ENCODE results near the gene FBLN5.

The FBLN5 gene

GRCh38 chr14:91956616-91957015, 9.1 kb upstream of the FBLN5 start:
- Histone ChIP-seq H3K4me3 (ENCODE audit: low read length) (no peak overlapping the region), H3K4ac (ENCODE audit: low read depth, low read length) (no peak overlapping the region), H2BK15ac (replicated peaks; ENCODE audit: low read depth) (no peak overlapping the region), H2BK5ac (ENCODE audit: low read length) (no peak overlapping the region), H3K36me3 (ENCODE audit: control insufficient read depth, insufficient read depth, low read length) (no peaks in the 10 kb centered on the region), H3K27me3 (ENCODE audit: insufficient read depth, low read length, poor library complexity) (no peaks in the 10 kb centered on the region), H3K4me1 (ENCODE audit: control insufficient read depth, low read depth, low read length) (no peaks in the 10 kb centered on the region), H3K79me1 (ENCODE audit: low read length) (no peaks in the 10 kb centered on the region), H4K8ac (ENCODE audit: low read depth, low read length) (no peak overlapping the region), H3K79me2 (ENCODE audit: control insufficient read depth, insufficient read depth, low read length) (no peaks in the 10 kb centered on the region), H2AK5ac (ENCODE audit: low read length) (no peak overlapping the region), H2BK120ac (ENCODE audit: low read depth, low read length) (no peak overlapping the region), H4K5ac (ENCODE audit: low read length) (no peak overlapping the region), H3K27ac (ENCODE audit: low read depth, low read length) (no peak overlapping the region), H3K18ac (ENCODE audit: low read length) (no peak overlapping the region), H3K4me2 (ENCODE audit: low read length) (no peak overlapping the region), H3K9ac (ENCODE audit: low read length) (no peak overlapping the region), H3K23ac (ENCODE audit: low read length) (no peak overlapping the region), H3K56ac (ENCODE audit: low read length) (no peak overlapping the region)
- no CpG with 5 or more reads among the region's 5 CpGs for WGBS (ENCODE audit: extremely low coverage, insufficient coverage, low lambda C conversion rate)
- no peak for DNase-seq

GRCh38 chr14:91955168-91955567, 7.7 kb upstream of the FBLN5 start:
- Histone ChIP-seq H3K4me3 (ENCODE audit: low read length) (no peak overlapping the region), H2BK120ac (ENCODE audit: low read depth, low read length) (no peak overlapping the region), H4K5ac (ENCODE audit: low read length) (no peak overlapping the region), H3K9ac (ENCODE audit: low read length) (no peak overlapping the region), H2AK5ac (ENCODE audit: low read length) (no peak overlapping the region), H3K27me3 (ENCODE audit: insufficient read depth, low read length, poor library complexity) (no peaks in the 10 kb centered on the region), H2BK15ac (replicated peaks; ENCODE audit: low read depth) (no peak overlapping the region), H4K8ac (ENCODE audit: low read depth, low read length) (no peak overlapping the region), H3K27ac (ENCODE audit: low read depth, low read length) (no peak overlapping the region), H3K18ac (ENCODE audit: low read length) (no peak overlapping the region), H3K79me2 (ENCODE audit: control insufficient read depth, insufficient read depth, low read length) (no peaks in the 10 kb centered on the region), H3K79me1 (ENCODE audit: low read length) (no peaks in the 10 kb centered on the region), H2BK5ac (ENCODE audit: low read length) (no peak overlapping the region), H3K36me3 (ENCODE audit: control insufficient read depth, insufficient read depth, low read length) (no peaks in the 10 kb centered on the region), H3K4me2 (ENCODE audit: low read length) (no peak overlapping the region), H3K56ac (ENCODE audit: low read length) (no peak overlapping the region), H3K4me1 (ENCODE audit: control insufficient read depth, low read depth, low read length) (no peaks in the 10 kb centered on the region), H3K23ac (ENCODE audit: low read length) (no peak overlapping the region), H3K4ac (ENCODE audit: low read depth, low read length) (no peak overlapping the region)
- no CpG with 5 or more reads among the region's 1 CpG for WGBS (ENCODE audit: extremely low coverage, insufficient coverage, low lambda C conversion rate)
- no peak for DNase-seq

- Histone ChIP-seq H3K4me1 (ENCODE audit: control insufficient read depth, low read depth, low read length) (peaks cover under 1% of the 10 kb centered on the region), H3K79me1 (ENCODE audit: low read length) (no peaks in the 10 kb centered on the region), H3K4me2 (ENCODE audit: low read length) (no peak overlapping the region), H3K79me2 (ENCODE audit: control insufficient read depth, insufficient read depth, low read length) (no peaks in the 10 kb centered on the region), H3K56ac (ENCODE audit: low read length) (no peak overlapping the region), H3K9ac (ENCODE audit: low read length) (no peak overlapping the region), H2BK5ac (ENCODE audit: low read length) (no peak overlapping the region), H3K27ac (ENCODE audit: low read depth, low read length) (no peak overlapping the region), H2BK15ac (replicated peaks; ENCODE audit: low read depth) (no peak overlapping the region), H4K8ac (ENCODE audit: low read depth, low read length) (no peak overlapping the region), H3K36me3 (ENCODE audit: control insufficient read depth, insufficient read depth, low read length) (no peaks in the 10 kb centered on the region), H2BK120ac (ENCODE audit: low read depth, low read length) (no peak overlapping the region), H4K5ac (ENCODE audit: low read length) (no peak overlapping the region), H2AK5ac (ENCODE audit: low read length) (no peak overlapping the region), H3K4me3 (ENCODE audit: low read length) (no peak overlapping the region), H3K4ac (ENCODE audit: low read depth, low read length) (no peak overlapping the region), H3K23ac (ENCODE audit: low read length) (no peak overlapping the region), H3K27me3 (ENCODE audit: insufficient read depth, low read length, poor library complexity) (no peaks in the 10 kb centered on the region), H3K18ac (ENCODE audit: low read length) (no peak overlapping the region)
- DNase-seq: no peak
- WGBS (ENCODE audit: extremely low coverage, insufficient coverage, low lambda C conversion rate): no CpG with 5 or more reads among the region's 8 CpGs
Measured at GRCh38 chr14:91953170-91953985, 5.9 kb upstream of the FBLN5 start.

- Histone ChIP-seq H2BK5ac (ENCODE audit: low read length) (no peak overlapping the region), H4K8ac (ENCODE audit: low read depth, low read length) (no peak overlapping the region), H3K79me1 (ENCODE audit: low read length) (no peaks in the 10 kb centered on the region), H2AK5ac (ENCODE audit: low read length) (no peak overlapping the region), H3K9ac (ENCODE audit: low read length) (peak overlapping the region; percentile 72), H3K56ac (ENCODE audit: low read length) (peak overlapping the region; percentile 82), H3K4me3 (ENCODE audit: low read length) (peak overlapping the region; percentile 55), H3K27me3 (ENCODE audit: insufficient read depth, low read length, poor library complexity) (peaks cover 4% of the 10 kb centered on the region), H2BK120ac (ENCODE audit: low read depth, low read length) (no peak overlapping the region), H4K5ac (ENCODE audit: low read length) (no peak overlapping the region), H3K4me2 (ENCODE audit: low read length) (peak overlapping the region; percentile 59), H3K27ac (ENCODE audit: low read depth, low read length) (no peak overlapping the region), H3K4me1 (ENCODE audit: control insufficient read depth, low read depth, low read length) (peaks cover 6% of the 10 kb centered on the region), H3K36me3 (ENCODE audit: control insufficient read depth, insufficient read depth, low read length) (no peaks in the 10 kb centered on the region), H3K4ac (ENCODE audit: low read depth, low read length) (no peak overlapping the region), H3K23ac (ENCODE audit: low read length) (peak overlapping the region; percentile 57), H3K79me2 (ENCODE audit: control insufficient read depth, insufficient read depth, low read length) (no peaks in the 10 kb centered on the region), H3K18ac (ENCODE audit: low read length) (peak overlapping the region; percentile 97), H2BK15ac (replicated peaks; ENCODE audit: low read depth) (no peak overlapping the region)
- WGBS (ENCODE audit: extremely low coverage, insufficient coverage, low lambda C conversion rate): no CpG with 5 or more reads among the region's 38 CpGs
- DNase-seq: no peak
Measured at GRCh38 chr14:91946622-91947474, 646 bp downstream of the FBLN5 start.

- H3K27ac ChIP-seq (ENCODE audit: low read depth, low read length): no peak overlapping the region
- no peak overlapping the region for H3K9ac ChIP-seq (ENCODE audit: low read length)
- no peak overlapping the region for H3K23ac ChIP-seq (ENCODE audit: low read length)
- no peak overlapping the region for H2BK5ac ChIP-seq (ENCODE audit: low read length)
- peaks cover 6% of the 10 kb centered on the region for H3K4me1 ChIP-seq (ENCODE audit: control insufficient read depth, low read depth, low read length)
- peaks cover 4% of the 10 kb centered on the region for H3K27me3 ChIP-seq (ENCODE audit: insufficient read depth, low read length, poor library complexity)
- H4K5ac ChIP-seq (ENCODE audit: low read length): no peak overlapping the region
- H3K4me2 ChIP-seq (ENCODE audit: low read length): no peak overlapping the region
- H2BK15ac ChIP-seq (replicated peaks; ENCODE audit: low read depth): no peak overlapping the region
- H2AK5ac ChIP-seq (ENCODE audit: low read length): no peak overlapping the region
- no peaks in the 10 kb centered on the region for H3K36me3 ChIP-seq (ENCODE audit: control insufficient read depth, insufficient read depth, low read length)
- H3K79me2 ChIP-seq (ENCODE audit: control insufficient read depth, insufficient read depth, low read length): no peaks in the 10 kb centered on the region
- no peaks in the 10 kb centered on the region for H3K79me1 ChIP-seq (ENCODE audit: low read length)
- H3K56ac ChIP-seq (ENCODE audit: low read length): peak overlapping the region; percentile 3
- WGBS (ENCODE audit: extremely low coverage, insufficient coverage, low lambda C conversion rate): no CpG with 5 or more reads among the region's 10 CpGs
- H3K18ac ChIP-seq (ENCODE audit: low read length): no peak overlapping the region
- no peak overlapping the region for H2BK120ac ChIP-seq (ENCODE audit: low read depth, low read length)
- no peak overlapping the region for H3K4me3 ChIP-seq (ENCODE audit: low read length)
- H3K4ac ChIP-seq (ENCODE audit: low read depth, low read length): no peak overlapping the region
- DNase-seq: no peak
- no peak overlapping the region for H4K8ac ChIP-seq (ENCODE audit: low read depth, low read length)
Measured at GRCh38 chr14:91945751-91946621, 1.5 kb downstream of the FBLN5 start.
